Stimulated activated CD4-positive, alpha-beta T cell treated with anti-CD3 and anti-CD28 coated beads, Interleukin-12 subunit alpha, Interleukin-12 subunit beta, amount 100 ng/mL, for 48 hours (primary cell): Measurements from ENCODE around the gene ZEB1.

Experiments used
- DNase-seq, 3 donors: peaks; one replicate each; pipeline ENCODE4 v3.0.0-alpha.2; 2020; ENCODE audit warnings: low read depth in 2 of 3, low spot score in 1 of 3

The ZEB1 gene

GRCh38 chr10:31578951-31579350 is 259.9 kb downstream of the ZEB1 start:
- no peak for DNase-seq
